Vagina (tissue), 2 donors: ENCODE measurements around the gene EIF4G1.

Experiments
- POLR2A ChIP-seq, 2 donors: fragments of 450-650 bp; IDR thresholded peaks; one replicate each; pipeline ENCODE4 v1.6.1; 2017; ENCODE audit warnings: antibody characterized with exemption in 2 of 2, mild to moderate bottlenecking in 2 of 2, moderate library complexity in 2 of 2
- POLR2AphosphoS5 ChIP-seq, 2 donors: sonication (generic); formaldehyde crosslinking; IDR thresholded peaks; one replicate each; pipeline ENCODE4 v1.9.0; 2017; ENCODE audit warnings: antibody characterized with exemption in 2 of 2, mild to moderate bottlenecking in 2 of 2, low read depth in 1 of 2; ENCODE audit not compliant: insufficient read depth in 1 of 2
- TF ChIP-seq, protein P1 (sequence below), 3 experiments: fragments of 450-650 bp in 2 of 3; fragments of 200-600 bp in 1 of 3; sonication (generic) in 1 of 3; IDR thresholded peaks; one replicate each; pipeline ENCODE4 v1.5.1; 2017 to 2019; ENCODE audit warnings: antibody characterized with exemption in 3 of 3, mild to moderate bottlenecking in 2 of 3, moderate library complexity in 2 of 3

DNA sequence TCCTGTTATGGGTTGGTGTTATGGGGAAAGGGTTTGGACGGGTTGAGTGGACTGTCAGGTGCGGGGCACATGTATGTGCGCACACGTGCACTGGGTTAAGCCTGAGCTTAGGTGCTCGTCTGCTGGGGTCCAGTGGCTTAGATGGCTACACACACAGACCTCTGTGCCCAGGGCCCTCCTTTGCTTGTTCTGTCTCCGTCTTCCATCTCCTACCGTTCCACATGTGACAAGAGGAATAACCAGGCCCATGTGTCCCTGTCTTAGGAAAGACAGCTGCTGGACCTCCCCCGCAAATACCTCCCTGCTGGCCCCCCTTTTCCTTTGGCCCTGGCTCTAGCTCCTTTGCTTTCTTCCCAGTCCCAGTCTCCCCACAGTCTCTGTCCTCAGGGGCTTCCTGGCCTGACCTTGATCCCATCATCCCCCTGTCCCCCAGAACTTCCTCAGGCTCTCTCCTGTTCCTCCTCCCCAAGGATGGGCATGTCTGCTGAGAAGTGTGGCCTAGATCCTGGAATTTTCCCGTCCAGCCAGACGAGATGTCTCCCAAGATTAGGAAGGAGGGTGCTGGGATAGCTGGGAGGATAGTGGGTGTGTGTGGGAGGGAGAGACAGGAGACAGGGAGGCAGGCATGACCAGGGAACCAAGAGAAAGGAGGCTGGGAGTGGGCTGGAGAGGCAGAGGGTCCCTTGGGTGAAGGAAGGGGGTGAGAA lies 64.4 kb downstream of the EIF4G1 start:
- TF ChIP-seq, protein P1, sequence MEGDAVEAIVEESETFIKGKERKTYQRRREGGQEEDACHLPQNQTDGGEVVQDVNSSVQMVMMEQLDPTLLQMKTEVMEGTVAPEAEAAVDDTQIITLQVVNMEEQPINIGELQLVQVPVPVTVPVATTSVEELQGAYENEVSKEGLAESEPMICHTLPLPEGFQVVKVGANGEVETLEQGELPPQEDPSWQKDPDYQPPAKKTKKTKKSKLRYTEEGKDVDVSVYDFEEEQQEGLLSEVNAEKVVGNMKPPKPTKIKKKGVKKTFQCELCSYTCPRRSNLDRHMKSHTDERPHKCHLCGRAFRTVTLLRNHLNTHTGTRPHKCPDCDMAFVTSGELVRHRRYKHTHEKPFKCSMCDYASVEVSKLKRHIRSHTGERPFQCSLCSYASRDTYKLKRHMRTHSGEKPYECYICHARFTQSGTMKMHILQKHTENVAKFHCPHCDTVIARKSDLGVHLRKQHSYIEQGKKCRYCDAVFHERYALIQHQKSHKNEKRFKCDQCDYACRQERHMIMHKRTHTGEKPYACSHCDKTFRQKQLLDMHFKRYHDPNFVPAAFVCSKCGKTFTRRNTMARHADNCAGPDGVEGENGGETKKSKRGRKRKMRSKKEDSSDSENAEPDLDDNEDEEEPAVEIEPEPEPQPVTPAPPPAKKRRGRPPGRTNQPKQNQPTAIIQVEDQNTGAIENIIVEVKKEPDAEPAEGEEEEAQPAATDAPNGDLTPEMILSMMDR (IDR thresholded peaks at IDR 0.05), result no peak
- TF ChIP-seq POLR2AphosphoS5 (IDR thresholded peaks at IDR 0.05; ENCODE audit: insufficient read depth in 1 of 2, low read depth in 1 of 2) (peak in 1 of 2 donors; percentile 9), POLR2A (IDR thresholded peaks at IDR 0.05) (no peak)
